Measurements from ENCODE around the gene SUPT4H1. TPM values are rescaled to one million over a fixed set of nuclear protein-coding genes. Genes with fewer than 3 reads are reported as not detected.

SUPT4H1 gene
- total RNA-seq, 4 donors from 2014 or later = 34.5 to 38.0 (median 35.2) TPM

GRCh38 chr17:58363457-58364185 is 11.6 kb upstream of the SUPT4H1 start:
- no peak for TF ChIP-seq EP300 (IDR thresholded peaks at IDR 0.05)
- no peak for TF ChIP-seq POLR2A (IDR thresholded peaks at IDR 0.05)
- no peak for TF ChIP-seq CTCF (IDR thresholded peaks at IDR 0.05)
- 75 to 79% methylated on average over 8 of the region's 8 CpGs for WGBS, 2 donors

GRCh38 chr17:58362368-58363014 is 10.5 kb upstream of the SUPT4H1 start:
- no peaks in the 10 kb centered on the region for H3K36me3 ChIP-seq
- H3K27ac ChIP-seq = no peak overlapping the region
- TF ChIP-seq CTCF (IDR thresholded peaks at IDR 0.05) = no peak
- TF ChIP-seq EP300 (IDR thresholded peaks at IDR 0.05) = no peak
- no peak for TF ChIP-seq POLR2A (IDR thresholded peaks at IDR 0.05)
- no peaks in the 10 kb centered on the region for H3K9me3 ChIP-seq
- H3K4me1 ChIP-seq = no peaks in the 10 kb centered on the region
- no peak for DNase-seq (ENCODE audit: low spot score in 2 of 2)
- WGBS, 2 donors = 93 to 94% methylated on average over 13 to 16 of the region's 16 CpGs
- no peaks in the 10 kb centered on the region for H3K27me3 ChIP-seq
- H3K4me3 ChIP-seq = no peak overlapping the region

More at GRCh38 chr17:58363457-58364185, 11.6 kb upstream of the SUPT4H1 start:
- no peak for DNase-seq (ENCODE audit: low spot score in 2 of 2)
- no peaks in the 10 kb centered on the region for H3K27me3 ChIP-seq
- H3K4me1 ChIP-seq = no peaks in the 10 kb centered on the region
- H3K36me3 ChIP-seq = no peaks in the 10 kb centered on the region
- H3K9me3 ChIP-seq = no peaks in the 10 kb centered on the region
- H3K4me3 ChIP-seq = no peak overlapping the region
- no peak overlapping the region for H3K27ac ChIP-seq

- Histone ChIP-seq H3K9me3 (no peaks in the 10 kb centered on the region), H3K27me3 (no peaks in the 10 kb centered on the region), H3K27ac (no peak overlapping the region), H3K4me3 (no peak overlapping the region), H3K4me1 (no peaks in the 10 kb centered on the region), H3K36me3 (no peaks in the 10 kb centered on the region)
- no peak for DNase-seq (ENCODE audit: low spot score in 2 of 2)
- WGBS, 2 donors = 41 to 65% methylated on average over 3 of the region's 5 CpGs
- TF ChIP-seq CTCF (IDR thresholded peaks at IDR 0.05) = no peak
- no peak for TF ChIP-seq POLR2A (IDR thresholded peaks at IDR 0.05)
- no peak for TF ChIP-seq EP300 (IDR thresholded peaks at IDR 0.05)
These were observed 8.5 kb upstream of the SUPT4H1 start for GRCh38 chr17:58360296-58361063.

GRCh38 chr17:58358408-58359172 is 6.6 kb upstream of the SUPT4H1 start:
- WGBS, 2 donors = 82% methylated on average over 14 to 16 of the region's 16 CpGs
- H3K27ac ChIP-seq = no peak overlapping the region
- no peaks in the 10 kb centered on the region for H3K9me3 ChIP-seq
- peaks cover 0 to under 1% (median 0%) of the 10 kb centered on the region in 4 donors for H3K4me1 ChIP-seq
- H3K36me3 ChIP-seq = no peaks in the 10 kb centered on the region
- TF ChIP-seq EP300 (IDR thresholded peaks at IDR 0.05) (no peak), CTCF (IDR thresholded peaks at IDR 0.05) (no peak), POLR2A (IDR thresholded peaks at IDR 0.05) (no peak)
- H3K4me3 ChIP-seq = no peak overlapping the region
- H3K27me3 ChIP-seq = no peaks in the 10 kb centered on the region
- DNase-seq (ENCODE audit: low spot score in 2 of 2) = no peak
